Measurements from ENCODE around the gene MBD5. TPM values are rescaled to one million over a fixed set of nuclear protein-coding genes. Genes with fewer than 3 reads are reported as not detected.

MBD5 gene
- total RNA-seq: 10 to 100 TPM; 51.2 to 85.9 (median 72.6) TPM

- intact Hi-C loops (cut with DNase I): no loop called here
- Histone ChIP-seq H3K4me3 (replicated peaks in 1 of 3) (peak within 1 kb of the TSS; percentile 21 to 96 (median 82)), H3K27me3 (no peaks in the 10 kb centered on the region), H3K36me3 (no peaks in the 10 kb centered on the region), H3K27ac (peak within 1 kb of the TSS; percentile 92 to 96 (median 96)), H3K9me3 (no peaks in the 10 kb centered on the region), H3K4me1 (peaks cover 27 to 31% of the 10 kb centered on the region in 2 donors)
- TF ChIP-seq POLR2A (IDR thresholded peaks at IDR 0.05): no peak
- TF ChIP-seq CTCF (IDR thresholded peaks at IDR 0.05): no peak
- peak; percentile 42 to 59 for DNase-seq
- 0% methylated on average over 10 to 11 of the region's 11 CpGs for whole genome bisulfite sequencing, 2 donors
Measured at GRCh38 chr2:148021059-148021861, at the start of gene MBD5. MBD5 (plus strand) TSS chr2:148021091.

- no peak overlapping the region for H3K27ac ChIP-seq
- no peak for TF ChIP-seq POLR2A (IDR thresholded peaks at IDR 0.05)
- no peak for TF ChIP-seq CTCF (IDR thresholded peaks at IDR 0.05)
- H3K4me1 ChIP-seq: no peaks in the 10 kb centered on the region
- no peak for DNase-seq
- H3K4me3 ChIP-seq (replicated peaks in 1 of 3): no peak overlapping the region
- H3K9me3 ChIP-seq: no peaks in the 10 kb centered on the region
- intact Hi-C loops (cut with DNase I): no loop called here
- no peaks in the 10 kb centered on the region for H3K27me3 ChIP-seq
- H3K36me3 ChIP-seq: no peaks in the 10 kb centered on the region
- 92 to 93% methylated on average over 2 of the region's 2 CpGs for WGBS, 2 donors
Measured at GRCh38 chr2:147976102-147976501, 44.8 kb upstream of the MBD5 start.

- Histone ChIP-seq H3K4me3 (replicated peaks in 1 of 3) (no peak overlapping the region), H3K27me3 (no peaks in the 10 kb centered on the region), H3K36me3 (no peaks in the 10 kb centered on the region), H3K27ac (no peak overlapping the region), H3K4me1 (peaks cover 0 to 5% of the 10 kb centered on the region in 2 donors), H3K9me3 (no peaks in the 10 kb centered on the region)
- no peak for TF ChIP-seq CTCF (IDR thresholded peaks at IDR 0.05)
- TF ChIP-seq POLR2A (IDR thresholded peaks at IDR 0.05): no peak
- intact Hi-C loops (cut with DNase I): no loop called here
- 94% methylated on average over 3 of the region's 3 CpGs; no CpG with 5 or more reads in 1 of the 2 donors for WGBS, 2 donors
- DNase-seq: no peak
Measured at GRCh38 chr2:147977679-147978078, 43.2 kb upstream of the MBD5 start.

GRCh38 chr2:147980940-147981528 is 39.9 kb upstream of the MBD5 start:
- Histone ChIP-seq H3K4me1 (peaks cover 0 to 5% of the 10 kb centered on the region in 2 donors), H3K36me3 (no peaks in the 10 kb centered on the region), H3K4me3 (replicated peaks in 1 of 3) (no peak overlapping the region), H3K27me3 (no peaks in the 10 kb centered on the region), H3K9me3 (no peaks in the 10 kb centered on the region), H3K27ac (no peak overlapping the region)
- DNase-seq: no peak
- intact Hi-C loops (cut with DNase I): no loop called here
- TF ChIP-seq CTCF (IDR thresholded peaks at IDR 0.05) (no peak), POLR2A (IDR thresholded peaks at IDR 0.05) (no peak)
- WGBS, 2 donors: 96% methylated on average over 5 of the region's 5 CpGs

GRCh38 chr2:147989102-147989501 is 31.8 kb upstream of the MBD5 start:
- Histone ChIP-seq H3K27me3 (no peaks in the 10 kb centered on the region), H3K27ac (peak overlapping the region in 1 of 3 donors; percentile 29), H3K36me3 (no peaks in the 10 kb centered on the region), H3K9me3 (no peaks in the 10 kb centered on the region), H3K4me3 (replicated peaks in 1 of 3) (no peak overlapping the region), H3K4me1 (peaks cover 8 to 12% of the 10 kb centered on the region in 2 donors)
- no peak for DNase-seq
- WGBS, 2 donors: 45 to 66% methylated on average over 3 of the region's 3 CpGs
- intact Hi-C loops (cut with DNase I): no loop called here
- TF ChIP-seq CTCF (IDR thresholded peaks at IDR 0.05) (no peak), POLR2A (IDR thresholded peaks at IDR 0.05) (no peak)

Data from thyroid gland (tissue), 4 donors.